DND-41 (cell line): ENCODE measurements around the gene EVPLL.

Experiments used
- ATAC-seq: fragments of 200-7000 bp; cut with Tn5 transposase; 3 replicates; pipeline ENCODE4 v1.9.1; 2021; ENCODE audit warnings: low read depth; ENCODE audit not compliant: insufficient read depth
- DNase-seq: peaks from one replicate; pipeline ENCODE4 v3.0.0-alpha.2; 2020
- H2AFZ ChIP-seq: 2 replicates; pipeline ENCODE4 v1.6.0; 2012; ENCODE audit warnings: low read depth, low read length
- H3K27ac ChIP-seq: 2 replicates; pipeline ENCODE4 v1.5.1; 2012; ENCODE audit warnings: low read length, inconsistent platforms
- H3K27me3 ChIP-seq: fragments of 200-600 bp; sonication (generic); 2 replicates; pipeline ENCODE4 v1.6.0; 2012; ENCODE audit warnings: low read length, mild to moderate bottlenecking, inconsistent platforms; ENCODE audit not compliant: insufficient read depth, poor library complexity
- H3K36me3 ChIP-seq: 2 replicates; pipeline ENCODE4 v1.5.1; 2012; ENCODE audit warnings: low read length, inconsistent platforms; ENCODE audit not compliant: insufficient read depth
- H3K4me1 ChIP-seq: 2 replicates; pipeline ENCODE4 v1.5.1; 2012; ENCODE audit warnings: mild to moderate bottlenecking, low read length; ENCODE audit not compliant: insufficient read depth
- H3K4me2 ChIP-seq: 2 replicates; pipeline ENCODE4 v1.6.0; 2012; ENCODE audit warnings: mild to moderate bottlenecking, moderate library complexity, low read length, inconsistent platforms; ENCODE audit not compliant: insufficient read depth
- H3K4me3 ChIP-seq, 2 experiments: fragments of 200-600 bp in 1 of 2; shearing (Covaris generic) in 1 of 2; 2 replicates each; pipeline ENCODE4 v1.5.1; 2012 to 2016; ENCODE audit warnings: inconsistent platforms in 2 of 2, low read length in 2 of 2, mild to moderate bottlenecking in 2 of 2, low read depth in 1 of 2, moderate library complexity in 1 of 2
- H3K79me2 ChIP-seq: 2 replicates; pipeline ENCODE4 v1.6.0; 2012; ENCODE audit warnings: low read length, inconsistent platforms; ENCODE audit not compliant: insufficient read depth
- H3K9ac ChIP-seq: 2 replicates; pipeline ENCODE4 v1.6.0; 2012; ENCODE audit warnings: low read depth, mild to moderate bottlenecking, inconsistent platforms, low read length, moderate library complexity
- H3K9me3 ChIP-seq: 2 replicates; pipeline ENCODE4 v1.5.1; 2012; ENCODE audit warnings: low read length, moderate library complexity, mild to moderate bottlenecking, inconsistent platforms; ENCODE audit not compliant: insufficient read depth, severe bottlenecking
- H4K20me1 ChIP-seq: 2 replicates; pipeline ENCODE4 v1.6.0; 2012; ENCODE audit warnings: low read length; ENCODE audit not compliant: insufficient read depth
- EZH2 ChIP-seq: IDR thresholded peaks from 3 replicates; pipeline ENCODE4 v1.6.1; 2012; ENCODE audit warnings: borderline replicate concordance, low read depth, mild to moderate bottlenecking, moderate library complexity, low read length, inconsistent platforms; ENCODE audit not compliant: severe bottlenecking
- TF ChIP-seq, protein P1 (sequence below): IDR thresholded peaks from 2 replicates; pipeline ENCODE4 v1.5.1; 2012; ENCODE audit warnings: borderline replicate concordance, low read length, moderate library complexity, mild to moderate bottlenecking; ENCODE audit not compliant: poor library complexity, severe bottlenecking; ENCODE audit errors: extremely low read depth

EVPLL gene

DNA sequence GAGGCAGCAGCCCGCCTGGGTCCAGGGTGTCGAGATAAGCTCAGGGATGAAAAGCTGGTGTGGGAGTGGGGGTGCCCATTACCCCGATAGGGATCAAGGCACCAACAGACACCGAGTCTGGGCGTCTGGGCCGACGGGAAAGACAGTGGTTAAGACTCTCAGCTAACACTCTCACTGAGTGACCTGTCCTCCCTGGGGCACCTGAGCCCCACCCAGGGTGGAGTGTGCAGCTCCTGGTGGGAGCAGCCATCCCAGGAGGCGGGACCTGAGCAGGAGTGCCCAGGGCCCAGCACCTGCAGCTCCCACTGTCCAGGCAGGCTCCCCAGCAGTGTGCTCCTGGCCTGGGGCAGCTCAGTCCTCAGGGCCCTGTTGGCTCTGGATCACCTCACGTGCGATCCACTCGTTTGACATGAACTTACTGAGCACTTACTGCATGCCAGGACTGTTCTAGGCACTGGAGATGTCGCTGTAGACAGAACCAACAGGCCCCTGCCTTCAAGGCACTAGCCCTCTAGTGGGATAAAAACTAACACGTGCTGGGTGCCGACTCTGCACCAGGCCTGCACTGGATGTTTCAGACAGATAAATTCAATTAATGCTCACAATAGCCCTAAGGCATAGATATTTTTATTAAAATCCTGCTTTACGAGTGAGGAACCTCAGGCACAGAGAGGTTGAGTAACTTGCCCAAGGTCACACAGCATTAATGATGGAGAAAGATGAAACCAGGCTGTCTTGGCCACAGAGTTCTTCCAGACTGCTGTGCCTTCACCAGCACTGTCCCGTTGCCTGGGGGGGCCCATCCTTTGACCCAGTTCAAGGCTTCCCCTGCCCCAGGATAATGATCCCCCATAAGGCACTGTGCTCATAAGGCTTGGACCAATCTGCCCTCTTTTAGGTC, 1.9 kb downstream of the EVPLL start:
- no peak for TF ChIP-seq EZH2
- TF ChIP-seq, protein P1, sequence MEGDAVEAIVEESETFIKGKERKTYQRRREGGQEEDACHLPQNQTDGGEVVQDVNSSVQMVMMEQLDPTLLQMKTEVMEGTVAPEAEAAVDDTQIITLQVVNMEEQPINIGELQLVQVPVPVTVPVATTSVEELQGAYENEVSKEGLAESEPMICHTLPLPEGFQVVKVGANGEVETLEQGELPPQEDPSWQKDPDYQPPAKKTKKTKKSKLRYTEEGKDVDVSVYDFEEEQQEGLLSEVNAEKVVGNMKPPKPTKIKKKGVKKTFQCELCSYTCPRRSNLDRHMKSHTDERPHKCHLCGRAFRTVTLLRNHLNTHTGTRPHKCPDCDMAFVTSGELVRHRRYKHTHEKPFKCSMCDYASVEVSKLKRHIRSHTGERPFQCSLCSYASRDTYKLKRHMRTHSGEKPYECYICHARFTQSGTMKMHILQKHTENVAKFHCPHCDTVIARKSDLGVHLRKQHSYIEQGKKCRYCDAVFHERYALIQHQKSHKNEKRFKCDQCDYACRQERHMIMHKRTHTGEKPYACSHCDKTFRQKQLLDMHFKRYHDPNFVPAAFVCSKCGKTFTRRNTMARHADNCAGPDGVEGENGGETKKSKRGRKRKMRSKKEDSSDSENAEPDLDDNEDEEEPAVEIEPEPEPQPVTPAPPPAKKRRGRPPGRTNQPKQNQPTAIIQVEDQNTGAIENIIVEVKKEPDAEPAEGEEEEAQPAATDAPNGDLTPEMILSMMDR: no peak

DNA sequence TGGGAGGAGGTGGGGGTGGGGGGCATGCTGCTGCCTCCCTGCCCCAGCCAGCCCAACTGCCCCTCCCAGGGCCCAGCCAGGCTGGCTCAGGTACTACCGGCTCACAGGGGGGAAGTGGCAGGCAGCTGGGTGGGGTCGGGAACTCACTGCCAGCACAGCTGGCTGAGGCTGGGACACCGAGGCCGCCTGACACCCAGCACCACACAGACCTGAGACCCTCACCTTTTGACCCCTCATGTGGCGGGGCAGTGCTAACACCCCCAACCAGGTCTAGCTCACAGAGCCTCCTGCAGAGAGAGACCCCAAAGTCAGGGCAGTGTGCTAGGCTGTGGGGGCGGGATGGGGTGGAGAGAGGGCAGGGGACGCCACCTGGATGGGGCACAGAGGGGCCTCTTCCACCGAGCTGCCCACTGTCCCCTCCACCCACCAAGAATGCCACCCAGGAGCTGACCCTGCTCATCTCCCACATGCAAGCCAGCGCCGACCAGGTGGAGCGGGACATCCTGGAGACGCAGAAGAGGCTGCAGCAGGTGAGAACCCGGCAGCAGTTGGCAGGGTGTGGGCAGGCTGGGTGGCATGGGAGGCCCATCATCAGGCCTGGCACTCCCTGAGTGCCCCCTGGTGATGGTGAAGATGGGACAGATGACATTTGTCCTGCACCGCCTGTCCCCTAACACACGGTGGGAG, 3.0 kb downstream of the EVPLL start:
- Histone ChIP-seq H3K4me1 (no peaks in the 10 kb centered on the region), H3K9me3 (no peaks in the 10 kb centered on the region), H3K4me2 (no peak overlapping the region), H3K9ac (no peak overlapping the region), H3K79me2 (no peaks in the 10 kb centered on the region), H2AFZ (no peak overlapping the region), H3K4me3 (no peak overlapping the region), H3K27me3 (no peaks in the 10 kb centered on the region), H3K27ac (no peak overlapping the region), H3K36me3 (no peaks in the 10 kb centered on the region), H4K20me1 (no peaks in the 10 kb centered on the region)
- no peak for TF ChIP-seq EZH2
- TF ChIP-seq, protein P1: no peak
- ATAC-seq (no peak), DNase-seq (no peak)

More for the DNA sequence above, 1.9 kb downstream of the EVPLL start:
- Histone ChIP-seq H3K9me3 (no peaks in the 10 kb centered on the region), H3K79me2 (no peaks in the 10 kb centered on the region), H3K4me2 (no peak overlapping the region), H4K20me1 (no peaks in the 10 kb centered on the region), H3K4me3 (no peak overlapping the region), H3K27ac (no peak overlapping the region), H2AFZ (no peak overlapping the region), H3K36me3 (no peaks in the 10 kb centered on the region), H3K9ac (no peak overlapping the region), H3K27me3 (no peaks in the 10 kb centered on the region), H3K4me1 (no peaks in the 10 kb centered on the region)
- ATAC-seq: no peak
- DNase-seq: no peak

DNA sequence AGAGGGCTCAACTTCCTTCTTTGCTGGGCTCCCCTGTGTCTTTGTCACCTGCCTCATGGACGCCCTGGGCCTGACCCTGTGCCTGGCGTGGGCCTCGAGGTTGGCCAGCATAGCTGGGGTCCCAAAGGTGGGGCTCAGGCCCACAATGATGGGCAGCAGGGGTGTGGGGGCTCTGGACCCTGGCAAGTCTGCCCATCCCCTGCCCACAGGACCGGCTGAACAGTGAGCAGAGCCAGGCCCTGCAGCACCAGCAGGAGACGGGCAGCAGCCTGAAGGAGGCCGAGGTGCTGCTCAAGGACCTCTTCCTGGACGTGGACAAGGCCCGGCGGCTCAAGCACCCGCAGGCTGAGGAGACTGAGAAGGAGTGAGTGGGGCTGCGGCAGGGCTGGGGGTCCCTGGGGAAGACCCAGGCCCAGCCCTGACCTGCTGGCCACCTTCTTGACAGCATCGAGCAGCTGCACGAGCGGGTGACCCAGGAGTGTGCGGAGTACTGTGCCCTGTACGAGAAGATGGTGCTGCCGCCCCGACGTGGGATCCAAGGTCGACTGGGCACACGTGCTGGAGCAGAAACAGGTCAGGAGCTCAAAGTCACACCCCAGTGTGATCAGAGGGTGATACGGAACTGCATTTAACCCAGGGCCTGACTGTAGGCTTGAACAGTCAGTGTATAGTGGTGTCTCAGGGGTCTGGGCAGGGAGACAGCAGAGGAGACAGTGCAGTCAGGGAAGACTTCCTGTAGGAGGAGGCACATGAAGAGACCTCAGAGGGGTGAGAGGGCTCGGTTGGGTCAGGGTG, 3.8 kb downstream of the EVPLL start:
- Histone ChIP-seq H4K20me1 (no peaks in the 10 kb centered on the region), H3K9ac (no peak overlapping the region), H3K79me2 (no peaks in the 10 kb centered on the region), H3K36me3 (no peaks in the 10 kb centered on the region), H3K27me3 (no peaks in the 10 kb centered on the region), H3K4me3 (no peak overlapping the region), H3K4me2 (no peak overlapping the region), H2AFZ (no peak overlapping the region), H3K27ac (no peak overlapping the region), H3K4me1 (no peaks in the 10 kb centered on the region), H3K9me3 (no peaks in the 10 kb centered on the region)
- ATAC-seq (no peak), DNase-seq (no peak)
- TF ChIP-seq, protein P1: no peak
- TF ChIP-seq EZH2: no peak
